KBM-7 (cell line): ENCODE results near the gene SLC1A7.

Experiments
- DNase-seq: peaks from one replicate; pipeline ENCODE4 v3.0.0-alpha.2; 2015
- in situ Hi-C: fragments of 300-500 bp; cut with MboI; formaldehyde crosslinking; loops from 2 replicates; pipeline ENCODE4 v1.14.3; 2020; ENCODE audit warnings: low sequenced_read_pairs, low pct_unique_long_range_greater_than_20kb, mixed read lengths

SLC1A7 gene

GRCh38 chr1:53069663-53070327 is 72.6 kb downstream of the SLC1A7 start:
- in situ Hi-C loops, result no loop called here
- DNase-seq, result no peak

DNA sequence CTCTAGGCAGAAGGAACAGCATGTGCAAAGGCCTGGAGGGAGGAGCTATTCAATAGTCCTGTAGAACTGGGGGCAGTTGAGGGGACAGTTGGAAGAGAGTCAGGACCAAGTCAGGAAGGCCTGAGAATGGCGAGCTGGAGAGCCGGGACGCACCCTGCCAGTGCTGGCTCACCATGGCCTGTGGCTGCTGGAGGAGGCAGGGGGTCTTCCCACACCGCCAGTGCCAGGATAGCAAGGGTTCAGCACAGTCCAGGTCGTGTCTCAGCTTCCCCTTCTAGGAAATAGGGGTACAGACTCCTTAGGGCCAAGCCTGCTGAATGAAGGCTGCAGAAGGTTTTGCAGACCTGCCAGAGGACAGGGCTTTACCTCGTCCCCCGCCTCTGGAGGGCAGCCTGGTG is 73.2 kb downstream of the SLC1A7 start:
- DNase-seq, result no peak
- in situ Hi-C loops, result no loop called here

- in situ Hi-C loops, result no loop called here
- no peak for DNase-seq
Observed at GRCh38 chr1:53068314-53069099, 73.9 kb downstream of the SLC1A7 start.

- in situ Hi-C loops, result no loop called here
- no peak for DNase-seq
Observed at GRCh38 chr1:53067886-53068285, 74.6 kb downstream of the SLC1A7 start.

DNA sequence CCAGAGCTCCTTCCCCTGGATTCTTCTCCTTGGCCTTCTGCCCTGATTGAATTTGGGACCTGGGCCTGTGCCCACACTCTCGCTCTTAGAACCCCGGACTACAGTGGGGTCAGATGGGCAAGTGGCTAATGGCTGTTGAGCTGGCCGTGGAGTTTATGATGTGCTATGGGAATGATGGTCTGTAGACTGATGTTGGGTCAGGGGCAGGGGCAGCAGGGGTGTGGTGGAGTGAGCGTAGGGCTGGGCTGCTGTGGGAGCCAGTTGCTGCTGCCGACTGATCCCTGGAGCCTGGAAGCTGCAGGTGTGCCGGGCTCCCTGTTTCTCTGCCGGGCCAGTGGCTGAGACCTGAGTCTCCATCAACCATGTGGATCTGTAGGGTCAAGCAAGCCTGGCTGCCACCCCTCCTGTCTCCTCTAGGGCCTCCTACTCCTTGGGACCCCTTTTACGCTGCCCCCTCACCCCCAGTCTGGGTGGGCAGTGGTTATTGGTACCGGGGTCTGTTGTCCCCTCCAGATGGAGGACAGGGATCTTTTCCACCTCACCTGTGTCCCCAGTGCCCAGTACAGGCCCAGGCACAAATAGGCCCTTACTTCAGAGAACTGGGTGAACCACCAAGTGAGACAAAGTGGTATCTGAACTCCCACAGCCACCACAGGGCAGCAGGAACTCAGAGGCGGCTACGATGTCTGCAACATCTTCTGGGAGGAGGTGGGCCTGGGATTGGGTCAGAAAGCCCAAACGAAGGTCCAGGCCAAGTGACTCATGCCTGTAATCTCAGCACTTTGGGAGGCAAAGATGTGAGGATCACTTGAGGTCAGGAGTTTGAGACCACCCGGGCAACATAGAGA is 75.3 kb downstream of the SLC1A7 start:
- in situ Hi-C loops, result no loop called here
- no peak for DNase-seq

DNA sequence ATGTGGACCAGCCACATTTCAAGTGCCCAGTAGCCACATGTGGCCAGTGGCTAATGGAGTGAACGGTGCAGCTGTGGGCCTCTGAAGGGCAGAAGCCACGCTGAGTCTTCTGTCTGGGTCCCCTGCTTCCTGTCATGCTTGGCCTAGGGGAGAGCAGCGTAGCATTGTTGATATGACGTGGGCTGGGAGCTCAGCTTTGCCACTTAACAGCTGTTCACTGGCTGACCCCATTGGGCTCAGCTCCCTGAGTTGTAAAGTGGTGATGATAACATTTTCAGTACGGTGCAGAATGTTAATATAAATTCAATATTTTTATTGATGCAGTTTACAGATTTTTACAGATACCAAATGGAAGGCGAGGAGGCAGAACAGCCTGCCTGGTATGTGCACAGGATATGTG is 76.0 kb downstream of the SLC1A7 start:
- in situ Hi-C loops, result no loop called here
- no peak for DNase-seq

- in situ Hi-C loops, result no loop called here
- no peak for DNase-seq
Observed at GRCh38 chr1:53065391-53065790, 77.0 kb downstream of the SLC1A7 start.

DNA sequence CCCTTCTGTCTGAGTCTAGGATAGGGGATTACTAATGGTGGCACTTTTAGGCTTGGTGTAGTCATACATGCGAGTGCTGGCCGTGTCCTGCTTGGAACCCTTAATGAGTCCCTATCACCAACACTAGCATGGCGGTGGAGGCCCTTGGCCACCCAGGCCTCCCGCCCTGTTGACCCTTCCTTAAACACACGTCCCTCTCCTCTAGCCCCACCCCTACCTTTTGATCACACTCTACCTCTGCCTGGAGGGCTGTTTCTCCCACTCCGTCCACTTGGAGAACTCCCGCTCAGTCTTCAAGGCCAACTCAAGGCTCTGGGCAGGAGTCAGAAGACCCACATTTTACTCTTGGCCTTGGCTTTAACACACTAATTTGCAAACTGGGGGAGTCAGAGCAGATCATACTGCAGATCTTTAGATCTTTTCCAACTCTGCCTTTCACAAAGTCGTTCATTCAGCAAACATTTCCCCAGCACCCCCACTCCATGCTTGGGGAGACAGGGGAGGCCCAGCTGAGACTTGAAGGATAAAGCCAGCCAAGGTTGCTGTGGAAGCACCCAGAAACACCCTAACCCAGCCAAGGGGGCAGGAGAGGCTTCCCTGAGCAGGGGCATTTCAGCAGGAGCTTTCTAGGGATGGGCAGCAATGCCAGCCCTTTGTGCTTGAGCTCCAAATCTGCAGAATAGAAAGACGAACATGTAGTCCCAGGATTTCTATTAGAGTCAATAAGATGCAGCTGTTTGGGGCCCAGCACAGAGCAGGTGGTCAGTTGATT is 78.5 kb downstream of the SLC1A7 start:
- in situ Hi-C loops, result no loop called here
- no peak for DNase-seq

DNA sequence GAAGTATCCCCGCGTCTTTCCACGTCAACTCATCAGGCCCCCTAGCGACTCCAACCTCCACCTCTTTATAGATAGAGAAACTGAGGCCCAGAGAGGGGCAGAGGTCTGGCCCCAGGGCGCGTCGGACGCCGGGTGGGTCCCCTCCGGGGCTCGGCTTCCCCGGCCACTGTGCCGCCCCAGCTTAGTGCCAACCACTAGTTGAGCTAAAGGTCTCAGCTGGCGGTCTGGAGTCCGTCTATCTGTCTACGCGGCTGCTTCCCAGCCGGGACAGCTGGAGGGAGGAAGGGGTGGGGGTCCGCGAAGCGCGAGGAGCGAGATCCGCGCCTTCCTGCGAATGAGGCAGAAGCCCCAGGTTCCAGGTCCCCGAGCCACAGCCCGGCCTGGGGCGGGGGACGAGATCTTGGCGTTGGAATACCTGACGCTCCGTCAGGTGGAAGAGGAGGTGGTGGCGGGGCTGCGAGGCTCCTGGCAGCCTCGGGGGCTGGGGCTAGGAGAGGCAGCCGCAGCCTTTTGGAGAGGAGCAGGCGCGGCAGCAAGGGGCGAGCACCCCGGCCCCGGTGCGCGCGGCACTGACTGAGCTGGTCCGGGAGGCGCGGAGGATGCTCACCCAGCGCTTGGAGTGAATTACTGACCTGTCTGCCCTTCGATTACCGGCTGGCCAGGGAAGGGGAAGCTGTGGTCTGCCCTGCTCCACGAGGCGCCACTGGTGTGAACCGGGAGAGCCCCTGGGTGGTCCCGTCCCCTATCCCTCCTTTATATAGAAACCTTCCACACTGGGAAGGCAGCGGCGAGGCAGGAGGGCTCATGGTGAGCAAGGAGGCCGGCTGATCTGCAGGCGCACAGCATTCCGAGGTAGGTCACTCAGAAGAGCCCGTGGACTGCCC is 79.5 kb downstream of the SLC1A7 start:
- in situ Hi-C loops, result no loop called here

GRCh38 chr1:53061859-53062707 is 80.4 kb downstream of the SLC1A7 start, which contains the start of gene PODN:
Gene PODN (plus strand): TSS chr1:53062213. CDS start chr1:53069856, 7,643 bp downstream.
- DNase-seq, result peak; percentile 8
- in situ Hi-C loops, result no loop called here

More for the DNA sequence above, 79.5 kb downstream of the SLC1A7 start:
- no peak for DNase-seq

GRCh38 chr1:53061123-53061858 is 81.1 kb downstream of the SLC1A7 start:
- peak; percentile 14 for DNase-seq
- in situ Hi-C loops, result no loop called here

GRCh38 chr1:53060579-53060978 is 81.9 kb downstream of the SLC1A7 start:
- in situ Hi-C loops, result no loop called here
- no peak for DNase-seq

- no peak for DNase-seq
Observed at GRCh38 chr1:53057127-53057526, 85.3 kb downstream of the SLC1A7 start.

DNA sequence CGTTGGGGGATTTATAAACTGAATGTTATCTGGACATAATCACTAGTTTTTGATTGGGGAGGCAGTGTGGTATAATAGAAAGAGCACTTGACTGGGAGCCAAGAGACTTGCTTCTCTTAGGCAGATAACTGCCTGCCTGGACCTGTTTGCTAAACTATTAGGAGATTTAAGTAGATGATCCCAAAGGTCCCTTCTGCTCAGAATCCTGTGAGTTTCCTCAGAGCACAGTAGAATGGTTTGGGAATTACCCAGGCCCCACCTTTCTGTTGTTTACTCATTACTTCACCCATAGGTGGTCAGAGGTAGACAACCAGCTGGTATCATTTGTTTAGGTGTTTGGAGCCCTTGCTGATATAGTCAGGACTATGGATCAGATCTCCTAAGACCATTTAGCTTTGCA is 90.8 kb downstream of the SLC1A7 start:
- in situ Hi-C loops, result no loop called here
- DNase-seq, result no peak

More at GRCh38 chr1:53057127-53057526, 85.3 kb downstream of the SLC1A7 start:
- in situ Hi-C loops, result no loop called here

DNA sequence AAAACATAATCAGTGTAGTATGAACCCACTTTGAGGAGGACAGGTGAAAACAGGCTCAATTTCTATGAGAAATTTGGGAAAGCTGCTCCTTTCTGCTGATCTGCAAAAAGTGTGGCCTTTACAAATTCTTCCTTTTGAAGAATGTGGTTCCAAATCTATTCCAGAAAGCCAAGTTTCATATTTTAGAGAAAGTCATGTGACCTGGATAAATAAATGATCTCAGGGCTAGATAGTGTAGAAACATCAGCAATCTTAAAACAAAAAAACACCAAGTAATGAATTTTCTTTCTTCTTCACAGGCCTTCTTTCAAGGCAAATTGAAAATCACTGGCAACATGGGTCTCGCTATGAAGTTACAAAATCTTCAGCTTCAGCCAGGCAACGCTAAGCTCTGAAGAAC is 92.1 kb downstream of the SLC1A7 start:
- in situ Hi-C loops, result no loop called here
- no peak for DNase-seq

DNA sequence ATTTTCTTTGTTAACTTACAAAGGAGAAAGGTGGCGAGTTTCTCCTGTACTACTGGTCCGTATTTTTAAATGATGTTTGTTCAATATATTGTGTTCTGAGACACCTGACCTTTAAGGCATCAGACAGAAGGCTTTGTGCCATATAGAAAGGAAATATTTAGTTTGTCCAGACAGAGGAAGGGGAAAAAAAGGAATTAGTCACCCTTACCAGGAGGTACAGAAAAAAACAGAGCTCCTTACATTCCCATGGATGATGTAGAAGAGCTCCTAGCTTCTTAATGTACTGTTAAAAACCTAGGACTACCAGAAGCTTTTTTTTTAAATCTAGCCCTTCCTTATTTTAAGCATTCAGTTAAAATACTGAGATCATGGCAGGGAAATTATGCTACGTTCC is 92.9 kb downstream of the SLC1A7 start:
- DNase-seq, result no peak
- in situ Hi-C loops, result no loop called here
